Astrocyte (in vitro differentiated cells and primary cell): ENCODE results near the gene CPXM2. TPM values are rescaled to one million over a fixed set of nuclear protein-coding genes. Genes with fewer than 3 reads are reported as not detected.

Experiments
- DNase-seq: peaks from one replicate; pipeline ENCODE4 v3.0.0-alpha.2; 2010; ENCODE audit warnings: low read depth
- FAIRE-seq: peaks from 2 replicates; lab custom pipeline; 2011; peaks lifted over from hg19 to GRCh38; lab: Jason Lieb, UNC
- H2AFZ ChIP-seq: 2 replicates; pipeline ENCODE4 v1.6.0; 2012; ENCODE audit warnings: low read depth, low read length, inconsistent platforms
- H3K27ac ChIP-seq: 2 replicates; pipeline ENCODE4 v1.5.1; 2011; ENCODE audit warnings: low read depth, low read length, inconsistent platforms
- H3K27me3 ChIP-seq: 2 replicates; pipeline ENCODE4 v1.6.0; 2011; ENCODE audit warnings: low read length, inconsistent platforms; ENCODE audit not compliant: insufficient read depth
- H3K36me3 ChIP-seq: 2 replicates; pipeline ENCODE4 v1.5.1; 2011; ENCODE audit warnings: low read length, inconsistent platforms; ENCODE audit not compliant: insufficient read depth
- H3K4me1 ChIP-seq: 2 replicates; pipeline ENCODE4 v1.5.1; 2011; ENCODE audit warnings: low read length, inconsistent platforms; ENCODE audit not compliant: insufficient read depth
- H3K4me2 ChIP-seq: 2 replicates; pipeline ENCODE4 v1.6.0; 2012; ENCODE audit warnings: low read length, inconsistent platforms
- H3K4me3 ChIP-seq: 2 replicates; pipeline ENCODE4 v1.5.1; 2011; ENCODE audit warnings: low read depth, mild to moderate bottlenecking, low read length, inconsistent platforms; ENCODE audit not compliant: insufficient read depth
- H3K79me2 ChIP-seq: 2 replicates; pipeline ENCODE4 v1.6.0; 2012; ENCODE audit warnings: mild to moderate bottlenecking, low read length, inconsistent platforms; ENCODE audit not compliant: insufficient read depth
- H3K9ac ChIP-seq: 2 replicates; pipeline ENCODE4 v1.6.0; 2012; ENCODE audit warnings: mild to moderate bottlenecking, low read length, inconsistent platforms
- H3K9me3 ChIP-seq: 2 replicates; pipeline ENCODE4 v1.5.1; 2012; ENCODE audit warnings: low read depth, mild to moderate bottlenecking, low read length, inconsistent platforms; ENCODE audit not compliant: insufficient read depth
- H4K20me1 ChIP-seq: 2 replicates; pipeline ENCODE4 v1.6.0; 2012; ENCODE audit warnings: low read length, inconsistent platforms; ENCODE audit not compliant: insufficient read depth
- H3K27ac Mint-ChIP-seq: one replicate; pipeline ENCODE4 v1.8.0; 2021; ENCODE audit warnings: mild to moderate bottlenecking, mixed read lengths; ENCODE audit not compliant: unreplicated experiment
- H3K27me3 Mint-ChIP-seq: one replicate; pipeline ENCODE4 v1.8.0; 2021; ENCODE audit warnings: low read depth, mixed read lengths; ENCODE audit not compliant: unreplicated experiment
- H3K36me3 Mint-ChIP-seq: one replicate; pipeline ENCODE4 v1.8.0; 2021; ENCODE audit warnings: low read depth, mixed read lengths; ENCODE audit not compliant: unreplicated experiment
- H3K4me1 Mint-ChIP-seq: one replicate; pipeline ENCODE4 v1.8.0; 2021; ENCODE audit warnings: low read depth, mixed read lengths; ENCODE audit not compliant: unreplicated experiment
- H3K4me3 Mint-ChIP-seq: one replicate; pipeline ENCODE4 v1.8.0; 2021; ENCODE audit warnings: mild to moderate bottlenecking, moderate library complexity, mixed read lengths; ENCODE audit not compliant: unreplicated experiment
- H3K9me3 Mint-ChIP-seq: one replicate; pipeline ENCODE4 v1.8.0; 2021; ENCODE audit warnings: mild to moderate bottlenecking, mixed read lengths; ENCODE audit not compliant: unreplicated experiment
- CTCF ChIP-seq: IDR thresholded peaks from 2 replicates; pipeline ENCODE4 v1.5.1; 2011; ENCODE audit warnings: low read depth, mild to moderate bottlenecking, inconsistent platforms, low read length, moderate library complexity; ENCODE audit not compliant: insufficient read depth
- EZH2 ChIP-seq: IDR thresholded peaks from 2 replicates; pipeline ENCODE4 v1.6.1; 2012; ENCODE audit warnings: mild to moderate bottlenecking, low read length, inconsistent platforms; ENCODE audit not compliant: insufficient read depth
- total RNA-seq: library from RNA; stranded (reverse); gene quantifications from 2 replicates; pipeline ENCODE4 v1.2.1, GENCODE V29; 2021

Gene CPXM2
- total RNA-seq, 1 donor from 2014 or later = 5.2 TPM

- Histone ChIP-seq H3K9me3 (no peaks in the 10 kb centered on the region), H3K4me3 (no peak overlapping the region), H3K79me2 (no peaks in the 10 kb centered on the region), H3K4me1 (no peaks in the 10 kb centered on the region), H3K36me3 (no peaks in the 10 kb centered on the region), H2AFZ (no peak overlapping the region), H3K27ac (no peak overlapping the region), H3K9ac (no peak overlapping the region), H3K27me3 (no peaks in the 10 kb centered on the region), H4K20me1 (no peaks in the 10 kb centered on the region), H3K4me2 (no peak overlapping the region)
- H3K4me3 Mint-ChIP-seq = no peak overlapping the region
- FAIRE-seq = peak; percentile 17
- H3K36me3 Mint-ChIP-seq = peaks cover 2% of the 10 kb centered on the region
- H3K9me3 Mint-ChIP-seq = peaks cover 4% of the 10 kb centered on the region
- peaks cover 6% of the 10 kb centered on the region for H3K27me3 Mint-ChIP-seq
- no peak for DNase-seq
- TF ChIP-seq CTCF (no peak), EZH2 (no peak)
- H3K27ac Mint-ChIP-seq = no peak overlapping the region
- H3K4me1 Mint-ChIP-seq = peaks cover 9% of the 10 kb centered on the region
These were observed 43.7 kb downstream of the CPXM2 start for GRCh38 chr10:123847686-123848432.

- H3K27ac Mint-ChIP-seq = no peak overlapping the region
- H3K27ac ChIP-seq = no peak overlapping the region
- H3K79me2 ChIP-seq = no peaks in the 10 kb centered on the region
- H3K27me3 Mint-ChIP-seq = peaks cover 3% of the 10 kb centered on the region
- H3K9me3 ChIP-seq = no peaks in the 10 kb centered on the region
- TF ChIP-seq EZH2 = no peak
- no peak for TF ChIP-seq CTCF
- no peak overlapping the region for H3K4me2 ChIP-seq
- peaks cover 2% of the 10 kb centered on the region for H3K36me3 Mint-ChIP-seq
- H3K4me1 ChIP-seq = no peaks in the 10 kb centered on the region
- no peak overlapping the region for H3K4me3 ChIP-seq
- peaks cover 7% of the 10 kb centered on the region for H3K4me1 Mint-ChIP-seq
- peaks cover 4% of the 10 kb centered on the region for H3K9me3 Mint-ChIP-seq
- no peaks in the 10 kb centered on the region for H4K20me1 ChIP-seq
- no peak overlapping the region for H2AFZ ChIP-seq
- no peaks in the 10 kb centered on the region for H3K36me3 ChIP-seq
- no peak for FAIRE-seq
- no peak overlapping the region for H3K9ac ChIP-seq
- no peak overlapping the region for H3K4me3 Mint-ChIP-seq
- no peak for DNase-seq
- H3K27me3 ChIP-seq = no peaks in the 10 kb centered on the region
These were observed 47.8 kb downstream of the CPXM2 start for GRCh38 chr10:123843835-123844234.
